ENCODE data around the gene PTPRN. TPM values are rescaled to one million over a fixed set of nuclear protein-coding genes. Genes with fewer than 3 reads are reported as not detected.

Gene PTPRN
- total RNA-seq, 1 donor from 2014 or later, result not detected

DNA sequence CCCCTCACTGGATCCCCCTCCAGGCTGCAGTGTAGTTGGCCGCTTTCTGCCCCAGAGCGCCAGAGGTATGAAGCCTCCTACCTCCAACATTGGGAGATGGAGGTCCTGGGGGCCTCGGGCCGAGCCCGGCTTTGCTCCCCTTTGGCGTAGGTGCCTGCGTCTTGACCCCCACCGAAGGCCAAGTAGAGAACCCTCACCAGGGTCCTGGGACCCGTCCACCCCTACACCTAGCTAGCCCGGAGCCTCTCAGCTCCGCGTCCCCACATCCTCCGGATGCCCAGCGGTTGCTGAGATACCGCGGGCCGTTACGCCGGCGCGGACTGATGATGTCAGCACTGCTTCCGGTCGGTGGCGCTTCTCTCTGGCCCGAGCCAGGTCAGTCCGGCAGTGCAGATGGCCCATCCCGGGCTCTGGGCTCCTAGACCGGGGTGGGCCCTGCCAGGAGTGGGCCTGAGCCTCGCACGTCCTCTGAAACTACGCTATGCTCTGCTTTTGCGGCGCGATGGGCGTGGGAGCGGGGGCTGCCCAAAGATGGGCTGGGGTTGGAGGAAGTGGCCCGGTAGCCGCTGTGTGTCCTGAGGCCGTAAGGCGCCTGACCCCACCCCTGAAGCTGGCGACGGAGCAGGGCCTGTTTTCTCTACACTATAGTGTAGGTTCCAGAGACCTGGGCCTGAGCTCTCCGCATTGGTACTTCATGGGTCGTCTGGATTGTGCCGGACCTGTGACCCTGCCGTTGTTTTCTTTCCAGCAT lies 63.9 kb downstream of the PTPRN start, which contains the start of the genes GLB1L and STK16:
Gene GLB1L, minus strand, starts transcription at position 297 of the 751 bp plus-strand sequence. CDS start 1,871 bp downstream, outside the sequence.
Gene STK16, plus strand, starts transcription at position 332 of the 751 bp plus-strand sequence. CDS start 521 bp downstream, outside the sequence.
- H3K4me1 ChIP-seq, result peaks cover 57% of the 10 kb centered on the region
- intact Hi-C loops (cut with DNase I), result no loop called here
- DNase-seq, result peak; percentile 97
- no peaks in the 10 kb centered on the region for H3K9me3 ChIP-seq
- H3K27me3 ChIP-seq (ENCODE audit: low read depth), result no peaks in the 10 kb centered on the region
- H3K36me3 ChIP-seq, result peaks cover 19% of the 10 kb centered on the region
- peak; percentile 91 to 94 for ATAC-seq
- H3K27ac ChIP-seq, result peak within 1 kb of the TSS; percentile 98
- peak within 1 kb of the TSS; percentile 97 for H3K4me3 ChIP-seq
- TF ChIP-seq, protein P1, sequence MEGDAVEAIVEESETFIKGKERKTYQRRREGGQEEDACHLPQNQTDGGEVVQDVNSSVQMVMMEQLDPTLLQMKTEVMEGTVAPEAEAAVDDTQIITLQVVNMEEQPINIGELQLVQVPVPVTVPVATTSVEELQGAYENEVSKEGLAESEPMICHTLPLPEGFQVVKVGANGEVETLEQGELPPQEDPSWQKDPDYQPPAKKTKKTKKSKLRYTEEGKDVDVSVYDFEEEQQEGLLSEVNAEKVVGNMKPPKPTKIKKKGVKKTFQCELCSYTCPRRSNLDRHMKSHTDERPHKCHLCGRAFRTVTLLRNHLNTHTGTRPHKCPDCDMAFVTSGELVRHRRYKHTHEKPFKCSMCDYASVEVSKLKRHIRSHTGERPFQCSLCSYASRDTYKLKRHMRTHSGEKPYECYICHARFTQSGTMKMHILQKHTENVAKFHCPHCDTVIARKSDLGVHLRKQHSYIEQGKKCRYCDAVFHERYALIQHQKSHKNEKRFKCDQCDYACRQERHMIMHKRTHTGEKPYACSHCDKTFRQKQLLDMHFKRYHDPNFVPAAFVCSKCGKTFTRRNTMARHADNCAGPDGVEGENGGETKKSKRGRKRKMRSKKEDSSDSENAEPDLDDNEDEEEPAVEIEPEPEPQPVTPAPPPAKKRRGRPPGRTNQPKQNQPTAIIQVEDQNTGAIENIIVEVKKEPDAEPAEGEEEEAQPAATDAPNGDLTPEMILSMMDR (IDR thresholded peaks at IDR 0.05), result no peak

DNA sequence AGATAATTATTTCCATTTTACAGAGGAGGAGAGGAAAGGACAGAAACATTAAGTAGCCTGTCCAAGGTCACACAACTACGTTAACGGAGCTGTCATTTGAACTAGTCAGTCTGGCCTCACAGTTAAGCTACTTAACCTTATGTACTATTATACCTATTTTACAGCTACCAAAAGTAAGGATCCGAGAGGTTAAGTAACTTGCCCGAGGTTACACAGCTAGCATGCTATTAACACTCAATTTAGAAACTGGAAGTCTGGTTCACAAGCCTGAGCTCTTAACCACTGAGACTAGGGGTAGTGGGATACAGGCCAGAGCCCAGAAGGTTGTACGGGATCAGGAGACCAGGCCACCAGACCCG lies 64.4 kb downstream of the PTPRN start:
- DNase-seq, result no peak
- intact Hi-C loops (cut with DNase I), result no loop called here
- peaks cover 52% of the 10 kb centered on the region for H3K4me1 ChIP-seq

DNA sequence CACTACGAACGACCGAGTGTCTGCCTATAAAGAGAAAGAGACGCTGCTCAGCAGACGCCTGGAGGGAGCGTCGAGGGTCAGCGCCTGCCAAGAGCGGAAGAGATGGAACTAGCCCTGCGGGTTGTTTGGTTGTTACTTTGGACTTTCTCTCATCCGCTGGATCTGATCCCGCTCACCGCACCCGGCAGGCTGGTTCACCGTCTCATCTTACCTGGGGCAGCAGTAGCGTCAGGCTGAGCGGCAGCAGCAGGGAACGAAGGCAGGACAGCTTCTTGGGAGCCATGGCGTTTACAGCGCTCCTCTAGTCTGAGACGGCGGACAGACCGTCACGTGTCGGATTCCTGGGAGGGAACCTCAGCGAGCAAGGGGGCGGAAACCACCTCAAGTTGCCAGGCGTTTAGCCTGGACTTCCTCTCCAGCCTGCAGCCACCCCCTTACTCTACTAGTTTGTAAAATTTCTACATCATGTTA lies 65.9 kb downstream of the PTPRN start:
- Histone ChIP-seq H3K4me3 (peak overlapping the region; percentile 41), H3K4me1 (peaks cover 37% of the 10 kb centered on the region), H3K27me3 (ENCODE audit: low read depth) (no peaks in the 10 kb centered on the region), H3K36me3 (peaks cover 31% of the 10 kb centered on the region), H3K27ac (peak overlapping the region; percentile 6), H3K9me3 (no peaks in the 10 kb centered on the region)
- ATAC-seq (peak in 1 of 2 donors; percentile 45), DNase-seq (peak; percentile 79)
- TF ChIP-seq, protein P1 (IDR thresholded peaks at IDR 0.05), result no peak
- intact Hi-C loops (cut with DNase I), result no loop called here

More for the DNA sequence above, 64.4 kb downstream of the PTPRN start:
- peak overlapping the region; percentile 98 for H3K27ac ChIP-seq
- ATAC-seq, result no peak
- H3K4me3 ChIP-seq, result peak overlapping the region; percentile 97
- H3K36me3 ChIP-seq, result peaks cover 20% of the 10 kb centered on the region
- no peaks in the 10 kb centered on the region for H3K9me3 ChIP-seq
- no peaks in the 10 kb centered on the region for H3K27me3 ChIP-seq (ENCODE audit: low read depth)
- TF ChIP-seq, protein P1 (IDR thresholded peaks at IDR 0.05), result no peak

Small RNA genes lying within 50 kb of the gene (microRNA-seq; reads per million reads assigned to microRNA genes)
- not detected for gene MIR153-1 (ENCODE audit: borderline number of aligned reads)

Other genes starting within 250 kb of the PTPRN start
- gene IHH, start 248.5 kb downstream of the PTPRN start, total RNA-seq, result 0.71 TPM
- 13.0 TPM for gene NHEJ1, start 148.6 kb downstream of the PTPRN start, total RNA-seq
- gene SLC23A3, start 139.4 kb downstream of the PTPRN start, total RNA-seq, result 3.4 TPM
- 67.7 TPM for gene CNPPD1, start 132.5 kb downstream of the PTPRN start, total RNA-seq
- gene RETREG2, start 131.1 kb downstream of the PTPRN start, total RNA-seq, result 82.3 TPM
- gene ZFAND2B, start 102.6 kb downstream of the PTPRN start, total RNA-seq, result 32.6 TPM
- 15.4 TPM for gene ABCB6, start 90.4 kb downstream of the PTPRN start, total RNA-seq
- gene ATG9A, start 79.8 kb downstream of the PTPRN start, total RNA-seq, result 45.7 TPM
- gene ANKZF1, start 79.6 kb downstream of the PTPRN start, total RNA-seq, result 46.1 TPM
- 12.6 TPM for gene GLB1L, start 64.0 kb downstream of the PTPRN start, total RNA-seq
- gene STK16, start 63.9 kb downstream of the PTPRN start, total RNA-seq, result 26.7 TPM
- gene TUBA4B, start 56.2 kb downstream of the PTPRN start, total RNA-seq, result 3.5 TPM
- 35.0 TPM for gene TUBA4A, start 55.5 kb downstream of the PTPRN start, total RNA-seq
- 76.6 TPM for gene DNAJB2, start 30.0 kb downstream of the PTPRN start, total RNA-seq
- not detected for gene RESP18, start 23.3 kb upstream of the PTPRN start, total RNA-seq
- 79.5 TPM for gene DNPEP, start 78.5 kb upstream of the PTPRN start, total RNA-seq
- gene DES, start 109.0 kb upstream of the PTPRN start, total RNA-seq, result 64.5 TPM
- 6.5 TPM for gene SPEG, start 125.4 kb upstream of the PTPRN start, total RNA-seq
- gene GMPPA, start 189.5 kb upstream of the PTPRN start, total RNA-seq, result 29.9 TPM
- gene ASIC4, start 205.1 kb upstream of the PTPRN start, total RNA-seq, result 0.53 TPM
- gene CHPF, start 234.4 kb upstream of the PTPRN start, total RNA-seq, result 23.2 TPM
- 1.4 TPM for gene TMEM198, start 234.6 kb upstream of the PTPRN start, total RNA-seq

Data from lower lobe of right lung (tissue), 2 donors.